MM.1S (cell line): ENCODE data around the gene SRPK2.

Experiments used
- DNase-seq: peaks from one replicate; pipeline ENCODE4 v3.0.0-alpha.2; 2015
- H2AFZ ChIP-seq: fragments of 300-600 bp; sonication (generic); 2 replicates; pipeline ENCODE4 v1.6.0; 2016; ENCODE audit warnings: antibody characterized with exemption, low read length
- H3F3A ChIP-seq: fragments of 300-600 bp; sonication (generic); 2 replicates; pipeline ENCODE4 v1.6.1; 2016; ENCODE audit warnings: mild to moderate bottlenecking, antibody characterized with exemption, low read length, moderate library complexity, mixed read lengths; ENCODE audit not compliant: insufficient read depth
- H3K27ac ChIP-seq: fragments of 300-600 bp; sonication (generic); 2 replicates; pipeline ENCODE4 v1.5.1; 2016; ENCODE audit warnings: mild to moderate bottlenecking, low read length
- H3K27me3 ChIP-seq: fragments of 300-600 bp; sonication (generic); replicated peaks from 2 replicates; pipeline ENCODE4 v1.6.0; 2016; ENCODE audit warnings: low read length; ENCODE audit not compliant: insufficient read depth
- H3K36me3 ChIP-seq: fragments of 300-600 bp; sonication (generic); replicated peaks from 2 replicates; pipeline ENCODE4 v1.6.1; 2016; ENCODE audit warnings: mild to moderate bottlenecking, low read length, mixed read lengths; ENCODE audit not compliant: insufficient read depth
- H3K4me1 ChIP-seq: fragments of 300-600 bp; sonication (generic); 2 replicates; pipeline ENCODE4 v1.6.1; 2016; ENCODE audit warnings: low read length, mixed read lengths
- H3K4me2 ChIP-seq: fragments of 300-600 bp; sonication (generic); 2 replicates; pipeline ENCODE4 v1.6.0; 2016; ENCODE audit warnings: low read depth, low read length
- H3K4me3 ChIP-seq: fragments of 300-600 bp; sonication (generic); 2 replicates; pipeline ENCODE4 v1.5.1; 2016; ENCODE audit warnings: low read length, mixed read lengths
- H3K79me2 ChIP-seq: fragments of 300-600 bp; sonication (generic); 2 replicates; pipeline ENCODE4 v1.6.1; 2016; ENCODE audit warnings: mixed run types, low read length, mixed read lengths
- H3K9ac ChIP-seq: fragments of 300-600 bp; sonication (generic); 2 replicates; pipeline ENCODE4 v1.6.1; 2016; ENCODE audit warnings: low read length, mixed read lengths
- H3K9me2 ChIP-seq: fragments of 300-600 bp; sonication (generic); replicated peaks from 2 replicates; pipeline ENCODE4 v1.6.1; 2016; ENCODE audit warnings: mild to moderate bottlenecking, low read length, mixed read lengths; ENCODE audit not compliant: insufficient read depth
- H3K9me3 ChIP-seq: fragments of 300-600 bp; sonication (generic); replicated peaks from 2 replicates; pipeline ENCODE4 v1.6.1; 2016; ENCODE audit warnings: mild to moderate bottlenecking, low read length, mixed read lengths; ENCODE audit not compliant: insufficient read depth
- H4K20me1 ChIP-seq: fragments of 300-600 bp; sonication (generic); 2 replicates; pipeline ENCODE4 v1.6.1; 2016; ENCODE audit warnings: mild to moderate bottlenecking, low read length, moderate library complexity, mixed read lengths; ENCODE audit not compliant: insufficient read depth
- CTCF ChIP-seq: fragments of 300-600 bp; sonication (generic); IDR thresholded peaks from 2 replicates; pipeline ENCODE4 v1.5.1; 2016; ENCODE audit warnings: antibody characterized with exemption, low read length, mixed read lengths
- EZH2 ChIP-seq: fragments of 300-600 bp; sonication (generic); optimal IDR thresholded peaks from 2 replicates; pipeline ENCODE3; 2017; ENCODE audit warnings: low read depth, mild to moderate bottlenecking, antibody characterized with exemption, low read length, mixed read lengths
- EZH2phosphoT487 ChIP-seq: fragments of 300-600 bp; sonication (generic); IDR thresholded peaks from 2 replicates; pipeline ENCODE4 v1.6.1; 2018; ENCODE audit warnings: antibody characterized with exemption, low read length

Gene SRPK2

GRCh38 chr7:105297985-105298384 lies 90.7 kb downstream of the SRPK2 start:
- Histone ChIP-seq H3K79me2 (peaks cover 84% of the 10 kb centered on the region), H3K9me2 (no peaks in the 10 kb centered on the region), H3K4me1 (peaks cover 35% of the 10 kb centered on the region), H3K9me3 (no peaks in the 10 kb centered on the region), H3K9ac (peak overlapping the region; percentile 37), H3K4me3 (peak overlapping the region; percentile 30), H3K36me3 (no peaks in the 10 kb centered on the region; the same call in 1 of the 2 replicates), H4K20me1 (no peaks in the 10 kb centered on the region), H3K27me3 (no peaks in the 10 kb centered on the region), H3K27ac (peak overlapping the region; percentile 93), H3F3A (peaks cover 18% of the 10 kb centered on the region), H2AFZ (no peak overlapping the region), H3K4me2 (peak overlapping the region; percentile 68)
- DNase-seq = no peak
- TF ChIP-seq EZH2 (no peak), EZH2phosphoT487 (no peak), CTCF (no peak)

- no peaks in the 10 kb centered on the region for H3K9me3 ChIP-seq
- no peaks in the 10 kb centered on the region for H3K27me3 ChIP-seq
- no peaks in the 10 kb centered on the region; the same call in 1 of the 2 replicates for H3K36me3 ChIP-seq
- peaks cover 18% of the 10 kb centered on the region for H3F3A ChIP-seq
- H3K9me2 ChIP-seq = no peaks in the 10 kb centered on the region
- H2AFZ ChIP-seq = no peak overlapping the region
- H3K9ac ChIP-seq = no peak overlapping the region
- no peak overlapping the region; the same call in 1 of the 2 replicates for H3K27ac ChIP-seq
- H4K20me1 ChIP-seq = no peaks in the 10 kb centered on the region
- no peak overlapping the region for H3K4me2 ChIP-seq
- no peak for DNase-seq
- no peak overlapping the region for H3K4me3 ChIP-seq
- peaks cover 35% of the 10 kb centered on the region for H3K4me1 ChIP-seq
- TF ChIP-seq CTCF (no peak), EZH2phosphoT487 (no peak), EZH2 (no peak)
- H3K79me2 ChIP-seq = peaks cover 86% of the 10 kb centered on the region
These were observed 91.4 kb downstream of the SRPK2 start for GRCh38 chr7:105297309-105297708.

GRCh38 chr7:105296491-105296890 lies 92.2 kb downstream of the SRPK2 start:
- TF ChIP-seq CTCF (no peak), EZH2phosphoT487 (no peak), EZH2 (no peak)
- Histone ChIP-seq H3K4me3 (no peak overlapping the region), H3K27ac (no peak overlapping the region), H3K4me2 (no peak overlapping the region), H3F3A (peaks cover 18% of the 10 kb centered on the region), H3K79me2 (peaks cover 83% of the 10 kb centered on the region), H3K9ac (no peak overlapping the region), H2AFZ (no peak overlapping the region), H3K27me3 (no peaks in the 10 kb centered on the region), H3K9me2 (no peaks in the 10 kb centered on the region), H3K36me3 (no peaks in the 10 kb centered on the region; the same call in 1 of the 2 replicates), H3K9me3 (no peaks in the 10 kb centered on the region), H4K20me1 (no peaks in the 10 kb centered on the region), H3K4me1 (peaks cover 35% of the 10 kb centered on the region)
- DNase-seq = no peak
